ENCODE measurements around the gene PYCARD. TPM values are rescaled to one million over a fixed set of nuclear protein-coding genes. Genes with fewer than 3 reads are reported as not detected.

The PYCARD gene
- total and polyA plus RNA-seq, 2 experiments from 2014 or later: 9.4 to 16.1 TPM

- Histone ChIP-seq H3K79me2 (no peaks in the 10 kb centered on the region), H2AFZ (no peak overlapping the region), H3K4me2 (no peak overlapping the region), H3K4me1 (ENCODE audit: insufficient read depth) (peaks cover 27% of the 10 kb centered on the region), H3K27ac (no peak overlapping the region), H3K9me2 (replicated peaks; ENCODE audit: insufficient read depth) (no peaks in the 10 kb centered on the region), H3K4me3 (no peak overlapping the region), H3K36me3 (replicated peaks; ENCODE audit: insufficient read depth, low read depth) (no peaks in the 10 kb centered on the region), H3K27me3 (peaks cover 64% of the 10 kb centered on the region), H4K20me1 (ENCODE audit: insufficient read depth, poor library complexity, severe bottlenecking) (no peaks in the 10 kb centered on the region), H3K9me3 (ENCODE audit: low read depth) (no peaks in the 10 kb centered on the region)
- 85% methylated on average over 1 of the region's 1 CpG for WGBS (ENCODE audit: low lambda C conversion rate, missing lambda C conversion rate)
- TF ChIP-seq EZH2phosphoT487 (IDR thresholded peaks at IDR 0.05; ENCODE audit: low read depth, severe bottlenecking, unreplicated experiment) (no peak), EZH2 (IDR thresholded peaks at IDR 0.05; ENCODE audit: borderline replicate concordance) (no peak)
- TF ChIP-seq, protein P1, sequence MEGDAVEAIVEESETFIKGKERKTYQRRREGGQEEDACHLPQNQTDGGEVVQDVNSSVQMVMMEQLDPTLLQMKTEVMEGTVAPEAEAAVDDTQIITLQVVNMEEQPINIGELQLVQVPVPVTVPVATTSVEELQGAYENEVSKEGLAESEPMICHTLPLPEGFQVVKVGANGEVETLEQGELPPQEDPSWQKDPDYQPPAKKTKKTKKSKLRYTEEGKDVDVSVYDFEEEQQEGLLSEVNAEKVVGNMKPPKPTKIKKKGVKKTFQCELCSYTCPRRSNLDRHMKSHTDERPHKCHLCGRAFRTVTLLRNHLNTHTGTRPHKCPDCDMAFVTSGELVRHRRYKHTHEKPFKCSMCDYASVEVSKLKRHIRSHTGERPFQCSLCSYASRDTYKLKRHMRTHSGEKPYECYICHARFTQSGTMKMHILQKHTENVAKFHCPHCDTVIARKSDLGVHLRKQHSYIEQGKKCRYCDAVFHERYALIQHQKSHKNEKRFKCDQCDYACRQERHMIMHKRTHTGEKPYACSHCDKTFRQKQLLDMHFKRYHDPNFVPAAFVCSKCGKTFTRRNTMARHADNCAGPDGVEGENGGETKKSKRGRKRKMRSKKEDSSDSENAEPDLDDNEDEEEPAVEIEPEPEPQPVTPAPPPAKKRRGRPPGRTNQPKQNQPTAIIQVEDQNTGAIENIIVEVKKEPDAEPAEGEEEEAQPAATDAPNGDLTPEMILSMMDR (IDR thresholded peaks at IDR 0.05; ENCODE audit: poor library complexity): no peak
- no peak for DNase-seq (ENCODE audit: low spot score)
Observed at GRCh38 chr16:31213342-31213741, 10.8 kb upstream of the PYCARD start.

- TF ChIP-seq, protein P1 (IDR thresholded peaks at IDR 0.05; ENCODE audit: poor library complexity): no peak
- TF ChIP-seq EZH2phosphoT487 (IDR thresholded peaks at IDR 0.05; ENCODE audit: low read depth, severe bottlenecking, unreplicated experiment) (no peak), EZH2 (IDR thresholded peaks at IDR 0.05; ENCODE audit: borderline replicate concordance) (no peak)
- H3K27ac ChIP-seq: no peak overlapping the region
- peaks cover 20% of the 10 kb centered on the region for H3K27me3 ChIP-seq
- no peaks in the 10 kb centered on the region for H3K9me3 ChIP-seq (ENCODE audit: low read depth)
- WGBS (ENCODE audit: low lambda C conversion rate, missing lambda C conversion rate): 59% methylated on average over 6 of the region's 6 CpGs
- no peak overlapping the region for H3K4me3 ChIP-seq
- H3K79me2 ChIP-seq: no peaks in the 10 kb centered on the region
- H3K4me2 ChIP-seq: no peak overlapping the region
- H4K20me1 ChIP-seq (ENCODE audit: insufficient read depth, poor library complexity, severe bottlenecking): no peaks in the 10 kb centered on the region
- no peak for DNase-seq (ENCODE audit: low spot score)
- H2AFZ ChIP-seq: no peak overlapping the region
- no peaks in the 10 kb centered on the region for H3K36me3 ChIP-seq (replicated peaks; ENCODE audit: insufficient read depth, low read depth)
- no peaks in the 10 kb centered on the region for H3K9me2 ChIP-seq (replicated peaks; ENCODE audit: insufficient read depth)
- H3K4me1 ChIP-seq (ENCODE audit: insufficient read depth): peaks cover 2% of the 10 kb centered on the region
Observed at GRCh38 chr16:31206776-31207175, 4.2 kb upstream of the PYCARD start.

DNA sequence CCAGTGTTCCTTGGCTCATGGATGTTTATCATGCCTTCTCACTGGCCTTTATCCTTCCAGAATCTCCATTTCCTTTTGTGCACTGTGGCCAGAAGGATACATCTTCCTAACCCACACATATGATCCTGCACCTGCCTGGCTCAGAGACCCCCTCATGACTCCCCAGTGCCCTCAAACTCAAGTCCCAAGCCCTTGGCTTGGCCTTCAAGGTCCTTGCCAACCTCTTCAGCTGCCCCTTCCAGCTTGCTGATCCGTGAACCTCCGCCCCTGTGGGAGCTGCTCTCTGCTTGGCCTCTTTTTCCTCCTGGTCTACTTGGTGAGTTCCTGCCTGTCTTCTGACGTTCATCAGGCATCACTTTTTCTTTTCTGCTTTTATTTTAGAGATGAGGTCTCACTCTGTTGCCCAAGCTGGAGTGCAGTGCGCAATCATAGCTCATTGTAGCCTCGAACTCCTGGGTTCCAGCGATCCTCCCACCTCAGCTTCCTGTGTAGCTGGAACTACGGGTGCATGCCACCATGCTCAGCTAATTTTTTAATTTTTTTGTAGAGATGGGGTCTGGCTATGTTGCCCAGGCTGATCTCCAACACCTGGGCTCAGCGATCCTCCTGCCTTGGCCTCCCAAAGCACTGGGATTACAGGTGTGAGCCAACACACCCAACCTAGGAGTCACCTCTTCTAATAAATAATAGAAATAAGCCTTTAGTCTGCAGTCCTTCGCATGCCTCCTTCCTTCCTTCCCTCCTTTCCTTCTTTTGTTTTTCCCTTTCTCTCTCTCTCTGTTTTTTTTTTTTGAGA is 2.5 kb upstream of the PYCARD start:
- H3K9me2 ChIP-seq (replicated peaks; ENCODE audit: insufficient read depth): no peaks in the 10 kb centered on the region
- WGBS (ENCODE audit: low lambda C conversion rate, missing lambda C conversion rate): 95% methylated on average over 9 of the region's 9 CpGs
- no peaks in the 10 kb centered on the region for H3K36me3 ChIP-seq (replicated peaks; ENCODE audit: insufficient read depth, low read depth)
- H3K4me1 ChIP-seq (ENCODE audit: insufficient read depth): peaks cover 14% of the 10 kb centered on the region
- no peak overlapping the region for H3K4me3 ChIP-seq
- H3K9me3 ChIP-seq (ENCODE audit: low read depth): no peaks in the 10 kb centered on the region
- no peak for DNase-seq (ENCODE audit: low spot score)
- H3K27me3 ChIP-seq: peaks cover 12% of the 10 kb centered on the region
- no peaks in the 10 kb centered on the region for H4K20me1 ChIP-seq (ENCODE audit: insufficient read depth, poor library complexity, severe bottlenecking)
- TF ChIP-seq, protein P1 (IDR thresholded peaks at IDR 0.05; ENCODE audit: poor library complexity): no peak
- TF ChIP-seq EZH2 (IDR thresholded peaks at IDR 0.05; ENCODE audit: borderline replicate concordance) (no peak), EZH2phosphoT487 (IDR thresholded peaks at IDR 0.05; ENCODE audit: low read depth, severe bottlenecking, unreplicated experiment) (no peak)
- H3K4me2 ChIP-seq: no peak overlapping the region
- H2AFZ ChIP-seq: no peak overlapping the region
- no peaks in the 10 kb centered on the region for H3K79me2 ChIP-seq
- no peak overlapping the region for H3K27ac ChIP-seq
